GM23338 (cell line): ENCODE measurements around the gene MMP28. TPM values are rescaled to one million over a fixed set of nuclear protein-coding genes. Genes with fewer than 3 reads are reported as not detected.

Experiments
- ATAC-seq: fragments of 200-7000 bp; cut with Tn5 transposase; 3 replicates; pipeline ENCODE4 v1.9.1; 2020
- DNase-seq: peaks from one replicate; pipeline ENCODE4 v3.0.0-alpha.2; 2015; ENCODE audit warnings: low spot score
- H2AFZ ChIP-seq: fragments of 200-600 bp; sonication (generic); 2 replicates; pipeline ENCODE4 v1.8.0; 2016; ENCODE audit warnings: antibody characterized with exemption, mild to moderate bottlenecking, moderate library complexity
- H3F3A ChIP-seq: fragments of 200-600 bp; sonication (generic); replicated peaks from 2 replicates; pipeline ENCODE4 v1.8.0; 2017; ENCODE audit warnings: antibody characterized with exemption, mixed run types, low read depth
- H3K27ac ChIP-seq: fragments of 200-600 bp; sonication (generic); 2 replicates; pipeline ENCODE4 v1.6.1; 2016; ENCODE audit warnings: low read depth
- H3K27me3 ChIP-seq: fragments of 200-600 bp; sonication (generic); 2 replicates; pipeline ENCODE4 v1.8.0; 2016; ENCODE audit warnings: mild to moderate bottlenecking, mixed run types, moderate library complexity; ENCODE audit not compliant: insufficient read depth
- H3K36me3 ChIP-seq: fragments of 200-600 bp; sonication (generic); 2 replicates; pipeline ENCODE4 v1.8.0; 2016; ENCODE audit warnings: mild to moderate bottlenecking; ENCODE audit not compliant: insufficient read depth
- H3K4me1 ChIP-seq: fragments of 200-600 bp; sonication (generic); 2 replicates; pipeline ENCODE4 v1.8.0; 2016; ENCODE audit warnings: mild to moderate bottlenecking, moderate library complexity; ENCODE audit not compliant: insufficient read depth
- H3K4me2 ChIP-seq: fragments of 200-600 bp; sonication (generic); 2 replicates; pipeline ENCODE4 v1.7.1; 2017; ENCODE audit warnings: mixed run types
- H3K4me3 ChIP-seq: fragments of 200-600 bp; sonication (generic); 2 replicates; pipeline ENCODE4 v1.6.1; 2016; ENCODE audit warnings: mixed run types
- H3K79me2 ChIP-seq: fragments of 200-600 bp; sonication (generic); replicated peaks from 2 replicates; pipeline ENCODE4 v1.8.0; 2017; ENCODE audit warnings: mild to moderate bottlenecking; ENCODE audit not compliant: insufficient read depth
- H3K9me2 ChIP-seq: fragments of 200-600 bp; sonication (generic); 2 replicates; pipeline ENCODE4 v1.8.0; 2017; ENCODE audit not compliant: insufficient read depth
- H4K20me1 ChIP-seq: fragments of 200-600 bp; sonication (generic); replicated peaks from 2 replicates; pipeline ENCODE4 v1.8.0; 2017; ENCODE audit warnings: mild to moderate bottlenecking; ENCODE audit not compliant: insufficient read depth
- H3K27ac Mint-ChIP-seq: 2 replicates; pipeline ENCODE4 v1.8.0; 2020; ENCODE audit warnings: inconsistent platforms, mild to moderate bottlenecking, moderate library complexity, mixed read lengths
- H3K27me3 Mint-ChIP-seq: 3 replicates; pipeline ENCODE4 v1.8.0; 2022; ENCODE audit warnings: low read depth, mild to moderate bottlenecking, moderate library complexity, mixed read lengths, inconsistent platforms; ENCODE audit not compliant: insufficient read depth, poor library complexity
- H3K36me3 Mint-ChIP-seq: 3 replicates; pipeline ENCODE4 v1.8.0; 2021; ENCODE audit warnings: low read depth, mild to moderate bottlenecking, inconsistent platforms, moderate library complexity, mixed read lengths
- H3K4me1 Mint-ChIP-seq: 3 replicates; pipeline ENCODE4 v1.8.0; 2020; ENCODE audit warnings: mild to moderate bottlenecking, inconsistent platforms, mixed read lengths
- H3K4me3 Mint-ChIP-seq: 3 replicates; pipeline ENCODE4 v1.8.0; 2021; ENCODE audit warnings: moderate library complexity, mild to moderate bottlenecking, inconsistent platforms, mixed read lengths
- H3K9me3 Mint-ChIP-seq: 3 replicates; pipeline ENCODE4 v1.8.0; 2020; ENCODE audit warnings: moderate library complexity, mild to moderate bottlenecking, inconsistent platforms, mixed read lengths
- CREB1 ChIP-seq: fragments of 250-450 bp; sonication (Bioruptor Pico); IDR thresholded peaks from 2 replicates; pipeline ENCODE4 v1.5.0; 2020; ENCODE audit warnings: low read depth, mild to moderate bottlenecking, moderate library complexity
- EZH2 ChIP-seq: fragments of 200-600 bp; sonication (generic); IDR thresholded peaks from one replicate; pipeline ENCODE4 v1.8.0; 2017; ENCODE audit warnings: antibody characterized with exemption, mild to moderate bottlenecking, low read depth; ENCODE audit not compliant: unreplicated experiment
- EZH2phosphoT487 ChIP-seq: fragments of 200-600 bp; sonication (generic); IDR thresholded peaks from one replicate; pipeline ENCODE4 v1.8.1; 2018; ENCODE audit warnings: antibody characterized with exemption; ENCODE audit not compliant: unreplicated experiment
- JUNB ChIP-seq: IDR thresholded peaks from one replicate; pipeline ENCODE4 v1.6.1; 2016; ENCODE audit warnings: antibody characterized with exemption; ENCODE audit not compliant: unreplicated experiment
- NANOG ChIP-seq: IDR thresholded peaks from 2 replicates; pipeline ENCODE4 v1.6.1; 2016; ENCODE audit warnings: antibody characterized with exemption, borderline replicate concordance
- ZNF114 ChIP-seq: fragments of 250-450 bp; sonication (Bioruptor Pico); IDR thresholded peaks from 2 replicates; pipeline ENCODE4 v1.5.0; 2020; ENCODE audit warnings: mild to moderate bottlenecking, moderate library complexity
- ZNF331 ChIP-seq: fragments of 250-450 bp; sonication (Bioruptor Pico); IDR thresholded peaks from 2 replicates; pipeline ENCODE4 v1.5.0; 2020; ENCODE audit warnings: low read depth, mild to moderate bottlenecking, moderate library complexity
- polyA plus RNA-seq: library from polyadenylated mRNA; unstranded; fragments of >200 nt; fragmentation: Nextera tagmentation; extraction: Ambion mirVana; gene quantifications from 2 replicates; pipeline ENCODE4 v1.2.1, GENCODE V29; 2016
- total RNA-seq: library from RNA; depleted of rRNA; stranded (reverse); fragments of >200 nt; shearing (Covaris generic); gene quantifications from 2 replicates; pipeline ENCODE4 v1.2.3, GENCODE V29; 2014
- TF ChIP-seq, protein P1 (sequence below): IDR thresholded peaks from 2 replicates; pipeline ENCODE4 v1.6.1; 2016; ENCODE audit warnings: antibody characterized with exemption
- TF ChIP-seq, protein P2 (sequence below): IDR thresholded peaks from one replicate; pipeline ENCODE4 v1.6.1; 2018; ENCODE audit warnings: antibody characterized with exemption; ENCODE audit not compliant: unreplicated experiment

MMP28 gene
- total and polyA plus RNA-seq, 2 experiments from 2014 or later: not detected

DNA sequence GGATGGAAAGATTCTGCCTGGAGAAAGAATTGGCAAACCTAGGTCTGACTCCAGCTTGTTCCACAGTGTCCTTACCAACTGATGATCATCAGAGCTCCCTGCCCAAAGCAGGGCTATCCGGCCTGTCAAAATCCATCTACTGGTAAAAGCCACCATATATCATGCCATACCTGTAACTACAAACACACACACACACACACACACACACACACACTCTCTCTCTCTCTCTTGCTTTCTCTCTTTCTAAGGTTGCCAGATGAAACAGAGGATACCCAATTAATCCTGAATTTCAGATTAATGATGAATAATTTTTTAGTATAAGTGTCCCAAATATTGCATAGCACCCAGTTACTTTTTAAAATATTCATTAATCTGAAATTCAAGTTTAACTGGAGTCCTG is 1.5 kb upstream of the MMP28 start:
- H3K36me3 ChIP-seq: no peaks in the 10 kb centered on the region
- no peak overlapping the region for H3K4me3 ChIP-seq
- no peaks in the 10 kb centered on the region for H3K9me3 Mint-ChIP-seq
- H3K27ac Mint-ChIP-seq: no peak overlapping the region
- no peak overlapping the region for H3K4me2 ChIP-seq
- H4K20me1 ChIP-seq: no peaks in the 10 kb centered on the region
- 0 out of 2 replicates have a peak, but pooled peaks cover 5% of the 10 kb centered on the region for H3K4me1 ChIP-seq
- H3K4me3 Mint-ChIP-seq: no peak overlapping the region; the same call in 2 of the 3 replicates
- TF ChIP-seq, protein P1, sequence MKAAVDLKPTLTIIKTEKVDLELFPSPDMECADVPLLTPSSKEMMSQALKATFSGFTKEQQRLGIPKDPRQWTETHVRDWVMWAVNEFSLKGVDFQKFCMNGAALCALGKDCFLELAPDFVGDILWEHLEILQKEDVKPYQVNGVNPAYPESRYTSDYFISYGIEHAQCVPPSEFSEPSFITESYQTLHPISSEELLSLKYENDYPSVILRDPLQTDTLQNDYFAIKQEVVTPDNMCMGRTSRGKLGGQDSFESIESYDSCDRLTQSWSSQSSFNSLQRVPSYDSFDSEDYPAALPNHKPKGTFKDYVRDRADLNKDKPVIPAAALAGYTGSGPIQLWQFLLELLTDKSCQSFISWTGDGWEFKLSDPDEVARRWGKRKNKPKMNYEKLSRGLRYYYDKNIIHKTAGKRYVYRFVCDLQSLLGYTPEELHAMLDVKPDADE: no peak
- TF ChIP-seq CREB1 (CRISPR knock-in tag): no peak
- no peaks in the 10 kb centered on the region for H3K79me2 ChIP-seq
- peaks cover 10% of the 10 kb centered on the region; the same call in 2 of the 3 replicates for H3K4me1 Mint-ChIP-seq
- no peak overlapping the region for H3K27ac ChIP-seq
- no peaks in the 10 kb centered on the region for H3K9me2 ChIP-seq
- no peak for DNase-seq
- no peak for ATAC-seq
- H3K27me3 ChIP-seq: peaks cover 66% of the 10 kb centered on the region
- H2AFZ ChIP-seq: no peak overlapping the region
- H3K27me3 Mint-ChIP-seq: peaks cover 52% of the 10 kb centered on the region
- no peaks in the 10 kb centered on the region; the same call in 2 of the 3 replicates for H3K36me3 Mint-ChIP-seq
- H3F3A ChIP-seq: peaks cover 11% of the 10 kb centered on the region

DNA sequence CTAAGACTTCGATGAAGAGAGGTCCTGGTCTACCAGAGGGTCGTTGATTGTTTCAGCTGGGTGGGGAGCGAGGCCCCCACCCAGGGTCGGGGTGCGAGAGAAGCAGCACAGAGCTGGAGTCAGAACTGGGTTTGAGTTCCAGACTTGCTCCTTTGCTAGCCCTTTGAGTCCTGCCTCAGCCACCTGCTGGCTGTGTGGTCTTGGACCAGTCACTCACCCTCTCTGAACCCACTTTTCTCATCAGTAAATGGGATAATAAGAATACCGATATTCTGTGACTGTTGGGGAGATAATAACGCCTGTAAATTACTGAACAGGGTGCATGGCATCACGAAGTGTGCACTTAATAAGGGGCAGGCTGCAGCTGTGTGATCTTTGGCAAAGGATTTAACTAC is 427 bp upstream of the MMP28 start:
- Mint-ChIP-seq H3K4me3 (peak overlapping the region; percentile 67), H3K9me3 (no peaks in the 10 kb centered on the region), H3K4me1 (peaks cover 10% of the 10 kb centered on the region; the same call in 2 of the 3 replicates), H3K27me3 (peaks cover 49% of the 10 kb centered on the region), H3K36me3 (no peaks in the 10 kb centered on the region; the same call in 2 of the 3 replicates), H3K27ac (no peak overlapping the region)
- peak overlapping the region; percentile 97 for H2AFZ ChIP-seq
- H3K4me3 ChIP-seq: peak overlapping the region; percentile 70
- no peak for DNase-seq
- H3K79me2 ChIP-seq: no peaks in the 10 kb centered on the region
- TF ChIP-seq ZNF331 (CRISPR knock-in tag) (no peak), EZH2phosphoT487 (no peak), CREB1 (CRISPR knock-in tag) (no peak), ZNF114 (CRISPR knock-in tag) (no peak), EZH2 (no peak), NANOG (no peak), JUNB (no peak)
- TF ChIP-seq, protein P2, sequence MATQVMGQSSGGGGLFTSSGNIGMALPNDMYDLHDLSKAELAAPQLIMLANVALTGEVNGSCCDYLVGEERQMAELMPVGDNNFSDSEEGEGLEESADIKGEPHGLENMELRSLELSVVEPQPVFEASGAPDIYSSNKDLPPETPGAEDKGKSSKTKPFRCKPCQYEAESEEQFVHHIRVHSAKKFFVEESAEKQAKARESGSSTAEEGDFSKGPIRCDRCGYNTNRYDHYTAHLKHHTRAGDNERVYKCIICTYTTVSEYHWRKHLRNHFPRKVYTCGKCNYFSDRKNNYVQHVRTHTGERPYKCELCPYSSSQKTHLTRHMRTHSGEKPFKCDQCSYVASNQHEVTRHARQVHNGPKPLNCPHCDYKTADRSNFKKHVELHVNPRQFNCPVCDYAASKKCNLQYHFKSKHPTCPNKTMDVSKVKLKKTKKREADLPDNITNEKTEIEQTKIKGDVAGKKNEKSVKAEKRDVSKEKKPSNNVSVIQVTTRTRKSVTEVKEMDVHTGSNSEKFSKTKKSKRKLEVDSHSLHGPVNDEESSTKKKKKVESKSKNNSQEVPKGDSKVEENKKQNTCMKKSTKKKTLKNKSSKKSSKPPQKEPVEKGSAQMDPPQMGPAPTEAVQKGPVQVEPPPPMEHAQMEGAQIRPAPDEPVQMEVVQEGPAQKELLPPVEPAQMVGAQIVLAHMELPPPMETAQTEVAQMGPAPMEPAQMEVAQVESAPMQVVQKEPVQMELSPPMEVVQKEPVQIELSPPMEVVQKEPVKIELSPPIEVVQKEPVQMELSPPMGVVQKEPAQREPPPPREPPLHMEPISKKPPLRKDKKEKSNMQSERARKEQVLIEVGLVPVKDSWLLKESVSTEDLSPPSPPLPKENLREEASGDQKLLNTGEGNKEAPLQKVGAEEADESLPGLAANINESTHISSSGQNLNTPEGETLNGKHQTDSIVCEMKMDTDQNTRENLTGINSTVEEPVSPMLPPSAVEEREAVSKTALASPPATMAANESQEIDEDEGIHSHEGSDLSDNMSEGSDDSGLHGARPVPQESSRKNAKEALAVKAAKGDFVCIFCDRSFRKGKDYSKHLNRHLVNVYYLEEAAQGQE: no peak
- H3K4me1 ChIP-seq: 0 out of 2 replicates have a peak, but pooled peaks cover 5% of the 10 kb centered on the region
- H3K27me3 ChIP-seq: peaks cover 77% of the 10 kb centered on the region
- no peaks in the 10 kb centered on the region for H4K20me1 ChIP-seq
- no peaks in the 10 kb centered on the region for H3K9me2 ChIP-seq
- peaks cover 11% of the 10 kb centered on the region for H3F3A ChIP-seq
- H3K36me3 ChIP-seq: no peaks in the 10 kb centered on the region
- H3K27ac ChIP-seq: no peak overlapping the region
- peak overlapping the region; percentile 91 for H3K4me2 ChIP-seq
- ATAC-seq: no peak
